NCI-H345 treated with DMSO at 0.1 percent for 48 hours (cell line): ENCODE data around the gene AEN.
A peak's percentile ranks its signal among the peaks of the same experiment; 100 is the strongest.
"Not testable (repeated sequence)": the region's sequence is repeated elsewhere in the genome, so short reads cannot be mapped to it uniquely, and the experiment has no call there.

Source experiments
- DNase-seq: peaks from one replicate; lab custom pipeline; 2025; ENCODE audit not compliant: unreplicated experiment; lab: John Stamatoyannopoulos, UW

AEN gene

DNA sequence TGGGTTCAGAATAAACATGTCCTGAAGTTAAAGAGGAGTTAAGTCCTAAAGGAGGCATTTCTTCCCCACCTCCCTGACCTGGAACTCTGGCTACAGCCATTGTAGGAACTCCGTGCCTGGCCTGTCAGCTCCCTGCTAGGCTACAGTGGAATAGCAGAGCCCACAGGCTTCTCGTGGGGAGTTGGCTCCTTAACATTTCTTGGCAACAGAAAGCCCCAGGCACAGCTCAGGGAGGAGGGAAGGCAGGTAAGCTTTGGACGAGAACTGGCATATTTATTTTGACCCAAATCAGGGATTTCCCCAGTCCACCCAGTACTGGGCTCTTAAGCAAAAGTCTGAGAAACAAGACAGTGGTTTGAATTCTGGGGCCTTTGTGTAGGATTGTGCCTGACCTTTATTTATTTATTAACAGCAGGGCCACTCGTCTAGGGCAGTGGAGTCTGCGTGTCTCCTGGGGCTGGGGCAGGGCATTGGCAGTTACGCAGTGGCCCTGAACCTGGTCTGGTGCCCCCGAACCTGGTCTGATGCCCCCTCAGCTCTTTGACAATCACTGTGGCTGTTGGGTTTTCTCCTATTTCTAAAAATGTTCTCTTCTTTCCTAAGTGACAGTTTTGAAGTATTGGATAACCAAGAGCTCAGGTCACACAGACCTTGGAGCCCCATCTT lies 9.8 kb downstream of the AEN start:
- DNase-seq: no peak

- no peak for DNase-seq
Measured at GRCh38 chr15:88631464-88632028, 10.4 kb downstream of the AEN start.

DNA sequence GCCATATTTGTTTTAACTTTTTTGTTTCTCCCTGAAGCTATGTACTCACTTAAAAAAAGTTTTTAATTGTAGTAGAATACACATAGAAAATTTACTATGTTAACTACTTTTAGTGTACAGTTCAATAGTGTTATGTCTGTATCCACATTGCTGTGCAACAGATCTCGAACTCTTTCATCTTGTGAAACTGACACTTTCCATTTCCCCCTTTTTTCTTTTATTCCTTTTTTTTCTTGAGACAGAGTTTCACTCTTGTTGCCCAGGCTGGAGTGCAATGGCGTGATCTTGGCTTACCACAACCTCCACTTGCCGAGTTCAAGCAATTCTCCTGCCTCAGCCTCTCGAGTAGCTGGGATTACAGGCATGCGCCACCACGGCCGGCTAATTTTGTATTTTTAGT lies 11.7 kb downstream of the AEN start:
- DNase-seq: not testable (repeated sequence)

DNA sequence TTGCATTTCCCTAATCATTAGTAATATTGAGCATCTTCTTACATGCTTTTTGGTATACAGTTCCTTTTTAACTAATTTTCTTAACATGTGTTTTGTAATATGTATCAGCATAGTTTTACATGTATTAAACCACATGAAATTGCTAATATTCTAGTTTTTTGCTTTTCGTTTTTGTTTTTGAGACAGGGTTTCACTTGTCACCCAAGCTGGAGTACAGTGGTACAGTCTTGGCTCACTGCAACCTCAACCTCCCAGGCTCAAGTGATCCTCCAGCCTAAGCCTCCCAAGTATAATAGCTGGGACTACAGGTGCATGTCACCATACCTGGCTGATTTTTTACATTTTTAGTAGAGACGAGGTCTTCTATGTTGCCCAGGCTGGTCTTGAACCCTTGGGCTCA lies 13.3 kb downstream of the AEN start:
- DNase-seq: no peak

- no peak for DNase-seq
Measured at GRCh38 chr15:88635318-88635717, 14.2 kb downstream of the AEN start.

- no peak for DNase-seq
Measured at GRCh38 chr15:88636050-88636449, 14.9 kb downstream of the AEN start.

GRCh38 chr15:88636654-88637053 lies 15.5 kb downstream of the AEN start:
- no peak for DNase-seq

DNA sequence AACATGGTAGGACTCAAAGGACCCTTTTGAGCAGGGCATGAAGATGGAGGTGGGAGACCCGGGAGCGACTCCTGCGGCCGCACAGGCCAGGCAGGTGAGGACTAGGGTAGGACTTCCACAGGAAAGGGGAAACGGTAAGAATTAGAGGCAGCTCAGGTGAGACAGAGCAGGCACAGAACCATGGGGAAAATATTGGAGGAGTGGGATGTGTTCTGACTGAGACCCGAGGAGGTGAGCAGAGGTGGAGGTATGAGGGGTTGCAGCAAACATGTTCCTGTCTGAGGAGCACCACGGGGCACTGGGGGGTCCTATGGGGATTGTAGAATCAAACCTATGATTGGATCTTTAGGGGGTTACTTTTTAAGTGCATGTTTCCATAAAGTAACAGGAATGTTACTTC lies 16.3 kb downstream of the AEN start:
- DNase-seq: no peak

DNA sequence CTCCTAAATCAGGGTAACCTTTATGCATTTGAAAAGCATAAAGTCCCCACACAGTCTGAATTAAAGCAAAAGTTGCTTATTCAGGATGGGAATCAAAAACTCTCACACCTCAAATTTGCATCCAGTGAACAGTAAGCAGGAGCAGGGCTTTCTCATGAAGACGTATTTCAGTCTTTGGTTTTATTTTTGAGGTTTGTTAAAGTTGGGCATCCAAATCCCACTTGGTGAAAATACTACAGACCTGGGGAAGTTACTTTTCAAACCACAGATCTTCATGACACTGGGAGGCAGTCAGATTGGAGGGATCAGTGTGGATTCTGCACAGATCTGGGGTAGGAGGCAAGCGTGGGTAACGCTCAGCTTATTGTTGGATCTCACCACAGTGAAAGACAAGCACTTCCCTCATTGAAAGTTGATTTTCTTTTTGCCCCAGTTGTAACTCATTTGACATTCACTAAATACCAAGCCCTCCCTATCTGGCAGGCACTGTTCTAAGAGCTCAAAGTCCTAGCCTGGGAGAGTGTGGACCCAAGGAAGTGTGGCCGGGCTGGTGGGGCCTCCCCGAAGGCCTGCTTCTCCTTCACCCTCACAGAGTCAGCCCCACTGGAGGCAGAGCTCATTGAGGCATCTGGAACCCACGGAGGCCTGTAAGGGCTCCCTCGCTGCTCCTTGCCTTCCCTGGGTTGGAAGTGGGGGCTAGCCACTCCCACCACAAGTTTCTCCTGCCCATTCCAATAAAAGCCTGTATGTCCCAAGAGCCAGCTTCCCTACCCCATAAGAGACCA lies 16.9 kb downstream of the AEN start:
- DNase-seq: no peak

DNA sequence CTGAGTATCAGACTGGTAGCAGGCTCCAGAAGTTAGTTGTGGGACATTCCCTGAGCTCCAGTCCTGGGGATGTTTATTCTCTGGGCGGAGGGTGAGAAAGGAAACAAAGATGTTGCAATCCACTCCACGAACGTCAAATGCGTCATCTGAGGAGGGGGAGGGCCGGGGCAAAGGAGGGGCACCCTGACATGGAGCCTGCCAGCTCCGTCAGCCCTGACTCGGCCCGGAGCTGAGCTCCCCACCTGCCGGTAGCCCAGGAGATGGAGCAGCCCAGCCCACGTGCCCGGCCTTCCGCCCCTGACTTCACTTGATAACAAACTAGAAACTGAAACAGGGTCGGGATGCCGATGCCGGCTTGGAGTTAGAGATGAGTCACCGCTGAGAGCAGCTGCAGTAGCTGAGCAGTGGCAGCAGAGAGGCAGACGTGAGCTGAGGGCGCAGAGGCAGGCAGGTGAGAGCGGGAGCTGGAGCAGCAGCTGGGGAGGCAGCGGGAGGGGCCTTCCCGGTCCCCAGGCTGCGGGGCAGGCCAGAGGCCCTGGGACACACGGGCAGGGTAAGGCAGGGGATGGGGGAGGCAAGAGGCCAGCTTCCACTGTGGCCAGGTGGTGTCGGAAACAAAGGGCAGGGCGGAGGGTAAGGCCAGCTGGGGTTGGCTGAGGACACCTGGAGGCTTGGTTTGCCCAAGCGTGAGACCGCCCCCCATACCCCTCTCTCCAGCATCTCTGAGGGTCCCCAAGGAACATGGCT lies 17.7 kb downstream of the AEN start, which contains the start of gene ISG20:
ISG20 (plus strand) TSS at position 391 of the 747 bp plus-strand sequence; CDS start at position 742, 351 bp downstream.
- DNase-seq: peak; percentile 31

DNA sequence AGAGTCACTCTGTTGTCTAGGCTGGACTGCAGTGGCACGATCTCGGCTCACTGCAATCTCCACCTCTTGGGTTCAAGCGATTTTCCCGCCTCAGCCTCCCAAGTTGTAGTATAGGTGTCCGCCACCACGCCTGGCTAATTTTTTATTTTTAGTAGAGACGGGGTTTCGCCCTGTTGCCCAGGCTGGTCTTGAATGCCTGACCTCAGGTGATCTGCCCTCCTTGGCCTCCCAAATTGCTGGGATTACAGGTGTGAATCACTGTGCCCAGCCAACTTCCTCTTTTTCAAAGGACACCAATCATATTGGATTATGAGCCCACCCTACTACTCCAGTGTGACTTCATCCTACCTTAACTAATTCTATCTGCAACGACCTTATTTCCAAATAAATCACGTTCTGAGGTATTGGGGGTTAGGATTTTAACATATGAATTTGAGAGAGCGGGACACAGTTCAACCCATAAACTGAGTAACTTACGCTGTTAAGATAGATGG lies 20.9 kb downstream of the AEN start:
- no peak for DNase-seq

GRCh38 chr15:88642514-88642913 lies 21.4 kb downstream of the AEN start:
- DNase-seq: not testable (repeated sequence)

GRCh38 chr15:88644741-88645140 lies 23.6 kb downstream of the AEN start:
- no peak for DNase-seq

GRCh38 chr15:88645171-88646087 lies 24.3 kb downstream of the AEN start:
- DNase-seq: no peak

GRCh38 chr15:88646088-88646405 lies 24.9 kb downstream of the AEN start:
- DNase-seq: no peak

GRCh38 chr15:88646951-88647350 lies 25.8 kb downstream of the AEN start:
- no peak for DNase-seq

- no peak for DNase-seq
Measured at GRCh38 chr15:88647351-88648105, 26.4 kb downstream of the AEN start.

- DNase-seq: no peak
Measured at GRCh38 chr15:88648357-88649214, 27.4 kb downstream of the AEN start.

GRCh38 chr15:88649286-88649733 lies 28.2 kb downstream of the AEN start:
- DNase-seq: no peak
